Testis (tissue), 2 donors: ENCODE measurements around the gene AMZ1.

Experiments
- CTCF ChIP-seq, 3 experiments: fragments of 450-650 bp in 2 of 3; fragments of 200-600 bp in 1 of 3; sonication (generic) in 1 of 3; IDR thresholded peaks; one replicate each; pipeline ENCODE4 v1.5.1; 2016 to 2019; ENCODE audit warnings: antibody characterized with exemption in 3 of 3, mild to moderate bottlenecking in 2 of 3, moderate library complexity in 1 of 3
- POLR2A ChIP-seq: fragments of 450-650 bp; IDR thresholded peaks from one replicate; pipeline ENCODE4 v1.6.1; 2017; ENCODE audit warnings: antibody characterized with exemption, mild to moderate bottlenecking, moderate library complexity

GRCh38 chr7:2707481-2707880, 19.5 kb downstream of the AMZ1 start:
- TF ChIP-seq CTCF (IDR thresholded peaks at IDR 0.05) (no peak), POLR2A (no peak)
